H1 (cell line): Measurements from ENCODE around the gene PLCL1. TPM values are rescaled to one million over a fixed set of nuclear protein-coding genes. Genes with fewer than 3 reads are reported as not detected.

Experiments used
- EP300 ChIP-seq, 2 experiments: IDR thresholded peaks; 1 replicate in 1 of 2; 2 replicates in 1 of 2; pipeline ENCODE4 v1.6.1; 2011 to 2012; ENCODE audit warnings: low read depth in 2 of 2, low read length in 2 of 2, mild to moderate bottlenecking in 2 of 2, borderline replicate concordance in 1 of 2, inconsistent platforms in 1 of 2, moderate library complexity in 1 of 2
- MAFK ChIP-seq: IDR thresholded peaks from 2 replicates; pipeline ENCODE4 v1.6.1; 2012; ENCODE audit warnings: low read depth, mild to moderate bottlenecking, improper control_type of control experiment, low read length
- polyA plus RNA-seq, 7 experiments: library from polyadenylated mRNA; depleted of rRNA in 3 of 7; stranded (reverse) in 5 of 7; unstranded in 2 of 7; fragments of >200 nt in 5 of 7; fragments of 200-250 nt in 2 of 7; gene quantifications; 1 replicate in 5 of 7; 2 replicates in 1 of 7; 4 replicates in 1 of 7; pipeline versions ENCODE4 v1.2.1 to v1.2.3, GENCODE V29; 2011 to 2013; ENCODE audit warnings: missing spikeins in 2 of 7, mixed read lengths in 2 of 7
- total RNA-seq: library from RNA; stranded (reverse); fragmentation: NEBNext Ultra II Directional; extraction: Animal tissue kit (Norgen Biotek cat#: 25700); gene quantifications from 2 replicates; pipeline ENCODE4 v1.2.1, GENCODE V29; 2021
- TF ChIP-seq, protein P1 (sequence below): IDR thresholded peaks from 2 replicates; pipeline ENCODE4 v1.6.1; 2011; ENCODE audit warnings: low read depth, mild to moderate bottlenecking, low read length; ENCODE audit not compliant: insufficient read depth

The PLCL1 gene
- total and polyA plus RNA-seq, 2 of the 8 experiments (the other 6 are each of a cell fraction or from before 2014, with no cell fraction given): not detected

DNA sequence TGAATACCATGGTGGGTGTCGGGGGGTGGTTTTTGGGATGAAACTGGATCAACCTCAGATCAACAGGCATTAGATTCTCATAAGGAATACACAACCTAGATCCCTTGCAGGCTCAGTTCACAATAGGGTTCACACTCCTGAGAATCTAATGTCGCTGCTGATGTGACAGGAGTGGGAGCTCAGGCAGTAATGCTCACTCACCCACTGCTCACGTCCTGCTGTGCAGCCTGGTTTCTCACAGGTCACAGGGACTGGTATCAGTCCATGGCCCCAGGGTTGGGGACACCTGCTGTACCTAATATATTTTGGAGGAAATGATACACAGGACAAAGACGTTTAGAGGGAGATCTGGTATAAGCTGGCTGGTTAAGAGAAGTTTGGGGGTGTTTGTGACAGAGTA, 338.8 kb downstream of the PLCL1 start (continued):
- TF ChIP-seq, protein P1, sequence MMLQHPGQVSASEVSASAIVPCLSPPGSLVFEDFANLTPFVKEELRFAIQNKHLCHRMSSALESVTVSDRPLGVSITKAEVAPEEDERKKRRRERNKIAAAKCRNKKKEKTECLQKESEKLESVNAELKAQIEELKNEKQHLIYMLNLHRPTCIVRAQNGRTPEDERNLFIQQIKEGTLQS: no peak
- no peak for TF ChIP-seq MAFK
- TF ChIP-seq EP300 (IDR thresholded peaks at IDR 0.05; ENCODE audit: borderline replicate concordance in 1 of 2, low read depth in 2 of 2, low read length in 2 of 2): no peak
